ENCODE data around the gene EXOC3L4. TPM values are rescaled to one million over a fixed set of nuclear protein-coding genes. Genes with fewer than 3 reads are reported as not detected.

EXOC3L4 gene
- total RNA-seq, 2 experiments from 2014 or later: not detected

DNA sequence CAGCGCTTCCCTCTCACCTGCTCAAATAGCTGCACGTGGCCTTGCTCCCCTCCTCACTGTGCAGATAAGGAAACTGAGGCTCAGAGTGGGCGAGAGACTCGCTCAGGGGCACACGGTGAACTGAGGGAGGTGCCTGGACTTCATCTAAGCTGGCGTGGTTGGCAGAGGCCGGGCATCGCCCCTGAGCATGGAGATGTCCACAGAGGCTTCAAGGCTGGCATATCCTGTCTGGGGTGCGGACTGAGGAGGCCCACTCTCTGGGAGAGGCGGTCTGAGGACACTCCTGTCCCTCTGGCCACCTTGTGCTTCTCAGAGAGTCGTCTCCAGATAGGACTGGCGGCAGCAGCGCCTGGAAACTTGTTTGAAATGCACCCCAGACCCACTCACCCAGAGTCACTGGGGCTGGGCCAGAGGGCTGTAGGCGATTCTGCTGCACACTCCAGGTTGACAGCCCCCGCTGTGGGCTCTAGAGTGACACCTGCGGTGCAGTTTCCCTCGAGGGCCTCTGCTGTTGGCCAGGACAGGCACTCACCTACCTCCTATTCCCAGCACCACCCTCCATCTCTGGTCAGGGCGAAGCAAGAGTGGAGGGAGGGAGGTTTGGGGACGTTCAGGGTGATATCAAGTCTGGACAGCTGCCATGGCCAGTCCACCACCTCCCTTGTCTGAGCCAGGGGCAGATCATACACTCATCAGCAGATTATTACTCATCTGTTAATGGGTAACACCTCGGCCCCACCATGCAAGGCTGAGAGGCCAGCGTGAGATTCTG lies 21.7 kb upstream of the EXOC3L4 start:
- Histone ChIP-seq H3K79me2 (ENCODE audit: insufficient read depth, low read depth, low read length) (no peaks in the 10 kb centered on the region), H4K20me1 (ENCODE audit: insufficient read depth, low read length) (no peaks in the 10 kb centered on the region), H3K36me3 (ENCODE audit: insufficient read depth, low read length) (no peaks in the 10 kb centered on the region), H3K9me3 (ENCODE audit: low read length) (no peaks in the 10 kb centered on the region), H3K4me2 (ENCODE audit: low read length) (no peak overlapping the region), H3K4me1 (ENCODE audit: insufficient read depth, low read length, poor library complexity, severe bottlenecking) (peaks cover 4% of the 10 kb centered on the region), H2AFZ (ENCODE audit: low read length) (no peak overlapping the region), H3K9me2 (ENCODE audit: insufficient read depth, low read length) (no peaks in the 10 kb centered on the region), H3K27ac (ENCODE audit: low read depth, low read length, poor library complexity, severe bottlenecking) (no peak overlapping the region), H3K4me3 (ENCODE audit: low read depth, low read length, poor library complexity, severe bottlenecking) (no peak overlapping the region)
- no TSS peak for BruUV-seq (replicated peaks)
- TF ChIP-seq, protein P1, sequence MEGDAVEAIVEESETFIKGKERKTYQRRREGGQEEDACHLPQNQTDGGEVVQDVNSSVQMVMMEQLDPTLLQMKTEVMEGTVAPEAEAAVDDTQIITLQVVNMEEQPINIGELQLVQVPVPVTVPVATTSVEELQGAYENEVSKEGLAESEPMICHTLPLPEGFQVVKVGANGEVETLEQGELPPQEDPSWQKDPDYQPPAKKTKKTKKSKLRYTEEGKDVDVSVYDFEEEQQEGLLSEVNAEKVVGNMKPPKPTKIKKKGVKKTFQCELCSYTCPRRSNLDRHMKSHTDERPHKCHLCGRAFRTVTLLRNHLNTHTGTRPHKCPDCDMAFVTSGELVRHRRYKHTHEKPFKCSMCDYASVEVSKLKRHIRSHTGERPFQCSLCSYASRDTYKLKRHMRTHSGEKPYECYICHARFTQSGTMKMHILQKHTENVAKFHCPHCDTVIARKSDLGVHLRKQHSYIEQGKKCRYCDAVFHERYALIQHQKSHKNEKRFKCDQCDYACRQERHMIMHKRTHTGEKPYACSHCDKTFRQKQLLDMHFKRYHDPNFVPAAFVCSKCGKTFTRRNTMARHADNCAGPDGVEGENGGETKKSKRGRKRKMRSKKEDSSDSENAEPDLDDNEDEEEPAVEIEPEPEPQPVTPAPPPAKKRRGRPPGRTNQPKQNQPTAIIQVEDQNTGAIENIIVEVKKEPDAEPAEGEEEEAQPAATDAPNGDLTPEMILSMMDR (conservative IDR thresholded peaks at IDR 0.05; ENCODE audit: low read length): no peak
- TF ChIP-seq EZH2phosphoT487 (IDR thresholded peaks at IDR 0.05; ENCODE audit: borderline replicate concordance, low read depth, low read length): no peak
- CTCF ChIA-PET (ENCODE audit: unreplicated experiment): no interaction called here
- no peak for DNase-seq (ENCODE audit: low spot score)
- intact Hi-C loops (cut with micrococcal nuclease; ENCODE audit: unreplicated experiment): no loop called here
- POLR2A ChIA-PET: no interaction called here

DNA sequence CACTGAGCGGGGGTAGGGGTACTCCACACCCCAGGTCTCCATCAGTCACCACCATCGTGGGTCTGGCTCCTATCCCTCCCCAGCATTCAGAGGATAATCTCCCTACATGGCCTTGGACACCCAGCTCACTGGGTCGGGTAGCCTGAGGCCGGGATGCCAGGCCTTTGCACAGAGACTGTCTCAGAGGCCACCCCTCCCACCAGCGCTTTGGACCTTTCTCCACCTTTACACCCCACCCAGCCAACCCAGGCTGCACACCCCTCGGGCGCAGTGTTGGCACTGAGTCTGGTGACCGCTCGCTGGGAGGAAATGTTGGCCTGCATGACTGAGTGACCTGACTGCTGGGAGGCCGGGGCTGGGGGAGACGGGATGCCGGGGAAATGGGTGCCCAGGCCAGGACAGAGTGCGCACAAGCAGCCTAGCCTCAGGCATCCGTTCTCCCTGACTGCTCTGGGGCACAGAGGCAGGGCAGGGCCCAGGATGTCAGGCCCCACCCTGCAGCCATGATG lies 21.1 kb upstream of the EXOC3L4 start:
- BruUV-seq (replicated peaks): no TSS peak
- ChIA-PET CTCF (ENCODE audit: unreplicated experiment) (no interaction called here), POLR2A (no interaction called here)
- no peak for DNase-seq (ENCODE audit: low spot score)
- TF ChIP-seq, protein P1 (conservative IDR thresholded peaks at IDR 0.05; ENCODE audit: low read length): no peak
- TF ChIP-seq EZH2phosphoT487 (IDR thresholded peaks at IDR 0.05; ENCODE audit: borderline replicate concordance, low read depth, low read length): no peak
- intact Hi-C loops (cut with micrococcal nuclease; ENCODE audit: unreplicated experiment): no loop called here
- Histone ChIP-seq H2AFZ (ENCODE audit: low read length) (no peak overlapping the region), H3K4me3 (ENCODE audit: low read depth, low read length, poor library complexity, severe bottlenecking) (no peak overlapping the region), H3K4me2 (ENCODE audit: low read length) (no peak overlapping the region), H3K27ac (ENCODE audit: low read depth, low read length, poor library complexity, severe bottlenecking) (no peak overlapping the region), H3K4me1 (ENCODE audit: insufficient read depth, low read length, poor library complexity, severe bottlenecking) (peaks cover 4% of the 10 kb centered on the region), H3K9me3 (ENCODE audit: low read length) (no peaks in the 10 kb centered on the region), H3K36me3 (ENCODE audit: insufficient read depth, low read length) (no peaks in the 10 kb centered on the region), H4K20me1 (ENCODE audit: insufficient read depth, low read length) (no peaks in the 10 kb centered on the region), H3K9me2 (ENCODE audit: insufficient read depth, low read length) (no peaks in the 10 kb centered on the region), H3K79me2 (ENCODE audit: insufficient read depth, low read depth, low read length) (no peaks in the 10 kb centered on the region)

Measured in OCI-LY7 (cell line).